ENCODE data around the gene SH3RF2.

Gene SH3RF2

GRCh38 chr5:146024034-146024433 is 87.7 kb downstream of the SH3RF2 start:
- no peak for TF ChIP-seq POLR2AphosphoS5 (IDR thresholded peaks at IDR 0.05; ENCODE audit: low read depth, low read length)

- no peak for TF ChIP-seq REST (IDR thresholded peaks at IDR 0.05; ENCODE audit: insufficient read depth in 1 of 2, low read depth in 2 of 2, low read length in 2 of 2)
- no peak for TF ChIP-seq SIN3A (IDR thresholded peaks at IDR 0.05; ENCODE audit: borderline replicate concordance, insufficient read depth, low read length)
- no peak for TF ChIP-seq POLR2AphosphoS5 (IDR thresholded peaks at IDR 0.05; ENCODE audit: low read depth, low read length)
- no peak for TF ChIP-seq FOXP2 (optimal IDR thresholded peaks at IDR 0.05; ENCODE audit: borderline replicate concordance, extremely low read depth, extremely low read length, insufficient read depth)
- TF ChIP-seq TAF1 (IDR thresholded peaks at IDR 0.05; ENCODE audit: borderline replicate concordance, insufficient read depth, low read length): no peak
These were observed 88.8 kb downstream of the SH3RF2 start for GRCh38 chr5:146025114-146025680.

- TF ChIP-seq REST (IDR thresholded peaks at IDR 0.05; ENCODE audit: insufficient read depth in 1 of 2, low read depth in 2 of 2, low read length in 2 of 2) (no peak), POLR2AphosphoS5 (IDR thresholded peaks at IDR 0.05; ENCODE audit: low read depth, low read length) (no peak)
These were observed 89.3 kb downstream of the SH3RF2 start for GRCh38 chr5:146025681-146026080.

- TF ChIP-seq REST (IDR thresholded peaks at IDR 0.05; ENCODE audit: insufficient read depth in 1 of 2, low read depth in 2 of 2, low read length in 2 of 2) (no peak), TAF1 (IDR thresholded peaks at IDR 0.05; ENCODE audit: borderline replicate concordance, insufficient read depth, low read length) (no peak), SIN3A (IDR thresholded peaks at IDR 0.05; ENCODE audit: borderline replicate concordance, insufficient read depth, low read length) (no peak), FOXP2 (optimal IDR thresholded peaks at IDR 0.05; ENCODE audit: borderline replicate concordance, extremely low read depth, extremely low read length, insufficient read depth) (no peak), POLR2AphosphoS5 (IDR thresholded peaks at IDR 0.05; ENCODE audit: low read depth, low read length) (no peak)
These were observed 90.1 kb downstream of the SH3RF2 start for GRCh38 chr5:146026307-146027010.

GRCh38 chr5:146027751-146028150 is 91.4 kb downstream of the SH3RF2 start:
- TF ChIP-seq FOXP2 (optimal IDR thresholded peaks at IDR 0.05; ENCODE audit: borderline replicate concordance, extremely low read depth, extremely low read length, insufficient read depth) (no peak), POLR2AphosphoS5 (IDR thresholded peaks at IDR 0.05; ENCODE audit: low read depth, low read length) (no peak), TAF1 (IDR thresholded peaks at IDR 0.05; ENCODE audit: borderline replicate concordance, insufficient read depth, low read length) (no peak), SIN3A (IDR thresholded peaks at IDR 0.05; ENCODE audit: borderline replicate concordance, insufficient read depth, low read length) (no peak), REST (IDR thresholded peaks at IDR 0.05; ENCODE audit: insufficient read depth in 1 of 2, low read depth in 2 of 2, low read length in 2 of 2) (no peak)
